Activated CD4-positive, CD25-positive, alpha-beta regulatory T cell treated with anti-CD3 and anti-CD28 coated beads, Interleukin-2, amount 50 U/mL, for 24 hours (primary cell): Measurements from ENCODE around the gene KCNK15.
"Not testable (repeated sequence)": the region's sequence is repeated elsewhere in the genome, so short reads cannot be mapped to it uniquely, and the experiment has no call there.

ENCODE experiments used
- ATAC-seq, 2 donors: fragments of 150-1000 bp; cut with Tn5 transposase; one replicate each; pipeline ENCODE4 v1.10.0; 2021; ENCODE audit warnings: mild to moderate bottlenecking in 1 of 2, moderate library complexity in 1 of 2

Gene KCNK15

DNA sequence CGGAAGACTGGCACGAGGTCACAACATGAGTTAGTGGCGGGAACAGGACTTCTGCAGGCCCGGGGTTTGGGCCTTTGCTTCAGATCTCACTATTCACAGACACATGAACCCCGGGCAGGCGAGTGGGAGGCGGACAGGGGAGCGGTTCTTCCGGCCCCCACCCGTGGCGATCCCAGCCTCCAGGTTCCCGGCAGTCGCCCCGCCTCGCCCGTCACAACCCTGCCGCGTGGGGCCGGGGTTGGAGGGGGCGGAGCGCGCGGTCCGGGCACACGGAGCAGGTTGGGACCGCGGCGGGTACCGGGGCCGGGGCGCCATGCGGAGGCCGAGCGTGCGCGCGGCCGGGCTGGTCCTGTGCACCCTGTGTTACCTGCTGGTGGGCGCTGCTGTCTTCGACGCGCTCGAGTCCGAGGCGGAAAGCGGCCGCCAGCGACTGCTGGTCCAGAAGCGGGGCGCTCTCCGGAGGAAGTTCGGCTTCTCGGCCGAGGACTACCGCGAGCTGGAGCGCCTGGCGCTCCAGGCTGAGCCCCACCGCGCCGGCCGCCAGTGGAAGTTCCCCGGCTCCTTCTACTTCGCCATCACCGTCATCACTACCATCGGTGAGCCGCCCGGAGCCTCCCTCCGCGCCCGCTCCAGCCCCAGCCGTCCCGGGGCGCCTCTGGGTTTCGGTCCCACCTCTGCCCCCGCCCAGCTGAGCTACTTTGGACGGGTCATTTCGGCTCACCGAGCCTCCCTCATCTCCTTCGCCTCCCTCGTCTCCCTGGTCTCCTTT, at the start of gene KCNK15:
Gene KCNK15, plus strand, starts transcription at position 268 of the 769 bp plus-strand sequence. Its CDS starts 46 bp downstream, at position 314.
- ATAC-seq: peak; percentile 52 to 72

GRCh38 chr20:44696315-44696714, 49.4 kb upstream of the KCNK15 start:
- no peak for ATAC-seq

GRCh38 chr20:44697041-44697440, 48.6 kb upstream of the KCNK15 start:
- ATAC-seq: not testable (repeated sequence)

DNA sequence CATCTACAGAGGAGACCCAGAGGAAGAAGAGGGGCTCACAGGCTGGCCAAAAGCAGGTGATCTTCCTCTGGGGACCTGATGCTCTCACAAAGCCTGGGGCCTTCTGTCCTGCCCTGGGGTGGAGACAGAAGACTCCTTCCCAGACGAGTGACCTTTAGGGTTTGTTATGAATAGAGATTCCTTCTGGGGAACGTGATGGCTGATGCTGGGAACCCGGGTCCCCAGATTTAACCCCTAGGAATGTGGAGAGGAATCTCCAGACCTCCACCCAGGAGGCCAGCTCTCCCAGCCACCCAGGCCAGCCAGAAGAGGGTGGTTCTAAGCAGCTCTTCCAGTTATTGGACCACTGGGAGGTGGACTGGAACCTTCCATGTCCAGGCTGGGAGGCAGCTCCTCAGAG, 47.3 kb upstream of the KCNK15 start:
- ATAC-seq: no peak

- no peak for ATAC-seq
These were observed 45.4 kb upstream of the KCNK15 start for GRCh38 chr20:44700306-44700705.

DNA sequence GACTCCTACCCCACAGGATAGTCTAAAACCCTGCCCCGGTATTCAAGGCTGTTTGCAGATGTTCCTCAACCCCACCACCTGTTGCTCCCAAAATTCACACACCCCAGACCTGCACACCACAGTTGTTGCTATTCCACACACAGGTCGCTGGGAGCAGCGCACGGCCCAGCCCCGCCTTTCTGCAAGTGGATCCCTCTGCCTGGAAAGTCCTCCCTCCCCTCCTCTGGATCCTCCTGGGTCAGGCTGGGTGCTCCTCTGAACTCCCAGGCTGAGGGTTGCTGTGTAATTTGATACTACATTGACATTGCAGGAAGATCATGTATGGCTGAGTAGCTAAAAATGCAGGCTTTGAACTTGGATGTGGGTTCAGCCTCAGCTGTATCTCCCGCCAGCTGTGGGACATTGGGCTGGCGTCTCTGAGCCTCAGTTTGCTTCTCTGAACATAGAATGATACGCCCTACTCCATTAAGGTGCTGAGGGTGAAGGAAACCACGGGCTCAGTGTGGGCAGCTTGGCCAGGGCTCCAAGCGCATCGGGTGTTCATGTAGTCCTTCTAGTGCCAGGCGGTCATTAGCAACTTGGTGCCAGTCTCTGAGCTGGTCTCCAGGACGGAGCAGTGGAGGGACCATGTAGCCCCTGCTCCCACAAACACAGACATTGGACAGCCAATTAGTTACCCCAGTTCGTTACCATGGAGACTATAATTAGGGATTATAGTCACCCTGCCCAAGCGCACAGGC, 44.4 kb upstream of the KCNK15 start:
- no peak for ATAC-seq

GRCh38 chr20:44701858-44702256, 43.8 kb upstream of the KCNK15 start:
- ATAC-seq: no peak

DNA sequence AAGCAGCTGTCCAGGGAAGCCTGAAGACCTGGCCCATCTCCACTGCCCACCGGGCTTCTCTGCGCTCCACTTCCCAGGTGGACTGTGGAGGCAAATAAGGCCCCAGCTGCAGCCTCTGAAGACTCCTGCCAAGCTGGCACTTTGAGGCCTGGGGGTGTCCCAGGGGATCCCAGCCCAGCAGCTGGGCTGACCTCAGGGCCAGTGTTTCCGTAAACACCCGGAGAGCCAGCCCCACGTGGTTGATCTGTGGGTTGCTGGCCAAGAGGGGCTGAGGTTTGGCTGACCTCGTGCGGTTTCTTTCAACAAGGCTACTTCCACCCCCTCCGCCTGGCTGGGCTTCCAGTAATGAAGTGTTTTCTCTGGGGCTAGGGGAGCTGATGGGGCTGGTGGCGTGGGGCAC, 42.9 kb upstream of the KCNK15 start:
- no peak for ATAC-seq

DNA sequence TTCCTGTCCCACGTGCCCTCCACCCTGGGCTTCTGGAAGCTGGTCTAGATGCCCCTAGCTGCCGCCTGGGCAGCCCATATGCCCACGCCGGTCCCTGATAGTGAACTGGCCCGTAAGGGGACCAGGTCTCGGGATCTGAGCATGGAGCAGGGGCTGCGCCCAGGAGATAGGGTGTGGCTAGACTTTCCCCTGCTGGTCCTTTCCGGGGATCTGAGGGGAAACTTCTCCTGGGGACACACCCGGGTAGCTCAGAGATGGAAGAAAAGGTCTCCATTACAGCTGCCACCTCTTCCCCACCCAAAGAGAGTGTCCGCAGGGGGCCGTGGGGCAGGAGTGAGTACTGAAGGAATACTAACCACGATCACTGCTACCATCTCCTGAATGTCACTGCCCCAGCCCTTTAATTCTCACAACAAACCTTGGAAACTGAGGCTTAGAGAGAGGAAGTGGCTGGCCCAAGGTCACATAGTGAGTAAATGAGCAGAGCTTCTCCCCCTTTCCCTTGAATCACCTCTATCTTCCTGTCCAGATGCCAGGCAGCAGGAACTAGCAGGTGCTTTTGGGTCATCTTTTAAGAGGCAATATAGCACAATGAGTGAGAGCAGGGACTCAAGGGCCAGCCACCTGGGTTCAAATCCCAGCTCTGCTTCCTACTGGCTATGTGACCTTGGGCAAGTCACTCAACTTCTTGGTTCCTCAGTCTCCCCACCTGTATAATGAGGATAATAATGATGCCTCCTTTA, 42.3 kb upstream of the KCNK15 start:
- ATAC-seq: no peak

GRCh38 chr20:44703956-44704488, 41.6 kb upstream of the KCNK15 start:
- ATAC-seq: no peak

DNA sequence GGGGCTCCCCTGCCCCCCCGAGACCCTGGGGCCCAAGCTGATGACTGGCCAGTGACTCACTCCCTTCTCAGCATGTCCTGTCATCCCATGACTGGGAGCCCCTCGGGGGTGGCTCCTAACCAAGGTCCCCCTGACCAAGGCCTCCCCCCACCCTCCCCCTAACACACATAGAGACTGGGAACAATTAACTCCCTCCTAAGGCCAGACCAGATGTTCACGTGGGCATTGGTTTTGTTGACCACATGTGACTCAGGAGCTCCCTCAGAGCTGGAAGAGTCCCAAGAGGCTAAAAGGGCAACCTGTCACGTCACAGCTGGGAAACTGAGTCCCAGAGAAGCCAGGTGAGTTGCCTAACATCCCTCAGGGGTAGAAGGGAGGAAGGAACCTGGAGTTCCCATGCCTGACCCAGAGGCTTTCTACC, 41.1 kb upstream of the KCNK15 start:
- no peak for ATAC-seq

DNA sequence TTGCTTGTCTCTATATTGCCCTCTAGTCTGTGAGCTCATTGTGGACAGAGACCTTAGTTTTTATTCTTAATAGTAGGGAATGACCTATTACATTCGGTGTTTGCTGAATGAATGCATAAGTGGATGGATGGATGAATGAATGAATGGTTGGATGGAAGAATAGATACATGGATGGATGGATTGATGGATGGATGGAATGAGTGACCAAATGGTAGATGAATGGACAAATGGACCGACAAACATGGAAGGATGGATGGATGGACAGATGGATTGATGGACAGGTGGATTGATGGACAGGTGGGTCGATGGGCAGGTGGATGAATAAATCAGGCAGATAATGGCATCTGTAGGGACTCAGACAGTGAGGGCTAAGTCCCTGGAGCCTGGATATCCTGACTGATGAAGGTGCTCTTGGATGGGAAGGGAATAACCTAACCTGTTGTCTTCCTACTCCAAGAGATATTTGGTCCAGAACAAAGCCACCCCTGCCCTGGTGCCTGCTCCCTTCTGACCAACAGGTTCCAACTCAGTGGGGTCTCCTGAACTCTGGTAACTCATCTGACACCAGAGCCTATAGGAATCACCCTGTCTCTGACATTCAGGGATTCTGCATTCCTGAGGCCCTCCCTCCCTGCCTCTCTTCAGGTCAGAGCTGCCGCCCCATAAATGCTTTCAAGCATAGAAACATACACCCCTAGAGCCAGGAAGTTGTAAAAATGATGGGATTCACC, 40.1 kb upstream of the KCNK15 start:
- ATAC-seq: no peak

DNA sequence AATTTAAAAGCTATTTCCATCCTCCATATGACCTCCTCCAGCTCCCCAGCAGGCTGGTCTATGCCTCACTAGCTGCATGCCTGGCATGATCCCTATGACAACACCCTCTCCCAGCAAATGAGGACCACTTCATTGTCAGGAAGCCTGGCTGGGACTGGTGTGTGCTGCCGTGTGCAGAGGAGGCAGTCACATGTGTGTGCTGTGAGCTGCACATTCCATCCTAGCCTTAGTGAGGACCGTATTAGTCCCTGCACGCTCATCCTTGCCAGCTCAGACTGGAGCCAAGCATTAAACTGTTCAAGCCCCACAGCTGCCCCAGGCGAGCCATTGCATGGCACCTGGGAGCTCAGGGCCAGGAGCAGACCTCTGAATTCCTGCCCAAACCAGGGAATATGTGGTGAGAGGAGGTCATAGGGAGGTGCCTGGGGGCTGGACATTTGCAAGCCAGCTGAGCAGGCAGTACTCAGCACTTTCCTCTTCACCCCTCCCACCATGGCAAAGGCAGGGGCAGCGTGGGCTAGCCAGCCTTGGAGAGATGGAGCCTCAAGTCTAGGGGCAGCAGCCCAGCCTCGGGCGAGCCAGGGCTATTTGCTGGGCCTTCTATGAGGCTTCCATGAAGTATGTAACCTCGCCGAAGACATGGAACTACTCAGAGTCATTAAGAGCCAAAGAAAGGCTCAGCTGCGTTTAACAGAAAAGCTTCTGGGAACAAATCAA, 39.2 kb upstream of the KCNK15 start:
- ATAC-seq: no peak

DNA sequence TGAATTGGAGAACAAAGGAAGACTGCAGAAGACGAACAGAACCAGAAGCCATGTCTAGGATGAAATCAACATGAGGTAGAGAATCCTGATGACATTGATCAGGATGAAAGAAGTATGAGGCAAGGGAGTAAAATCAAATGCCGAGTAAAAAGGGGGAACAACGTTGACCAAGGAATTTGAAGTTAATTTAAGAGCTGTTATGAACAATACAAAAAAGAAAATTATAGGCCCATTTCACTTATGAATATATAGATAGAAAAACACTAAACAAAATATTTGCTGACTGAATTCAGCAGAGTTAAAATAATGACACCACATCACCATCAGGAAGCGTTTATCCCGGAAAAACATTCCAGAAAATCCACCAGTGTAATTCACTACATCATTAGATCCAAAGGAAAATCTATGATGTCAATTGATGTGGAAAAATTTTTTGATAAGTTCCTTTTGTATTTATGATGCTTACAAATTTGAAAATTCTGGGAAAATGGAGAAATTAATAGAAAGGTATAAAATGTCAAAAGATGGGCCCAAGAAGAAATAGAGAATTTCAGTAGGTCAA, 38.6 kb upstream of the KCNK15 start:
- no peak for ATAC-seq

- no peak for ATAC-seq
These were observed 36.3 kb upstream of the KCNK15 start for GRCh38 chr20:44709380-44709779.

DNA sequence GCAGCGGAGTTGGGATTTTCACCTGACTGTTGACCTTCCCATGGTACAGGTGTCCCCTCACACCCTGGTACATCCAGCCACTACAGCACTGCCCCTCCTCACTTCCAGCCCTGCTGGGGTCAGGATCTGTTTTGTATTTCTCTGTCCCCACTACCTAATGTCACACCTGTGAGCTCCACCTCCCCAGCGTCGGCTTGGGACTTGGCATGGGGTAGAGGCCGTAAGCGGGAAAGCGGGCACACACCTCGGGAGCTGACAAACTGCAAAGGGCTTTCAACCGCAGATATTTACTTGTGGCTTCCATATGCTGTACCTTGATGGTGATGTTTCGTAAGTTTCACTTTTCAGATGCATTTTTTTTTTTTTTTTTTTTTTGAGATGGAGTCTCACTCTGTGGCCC, 35.9 kb upstream of the KCNK15 start:
- ATAC-seq: no peak

- ATAC-seq: no peak
These were observed 34.4 kb upstream of the KCNK15 start for GRCh38 chr20:44711237-44711636.

DNA sequence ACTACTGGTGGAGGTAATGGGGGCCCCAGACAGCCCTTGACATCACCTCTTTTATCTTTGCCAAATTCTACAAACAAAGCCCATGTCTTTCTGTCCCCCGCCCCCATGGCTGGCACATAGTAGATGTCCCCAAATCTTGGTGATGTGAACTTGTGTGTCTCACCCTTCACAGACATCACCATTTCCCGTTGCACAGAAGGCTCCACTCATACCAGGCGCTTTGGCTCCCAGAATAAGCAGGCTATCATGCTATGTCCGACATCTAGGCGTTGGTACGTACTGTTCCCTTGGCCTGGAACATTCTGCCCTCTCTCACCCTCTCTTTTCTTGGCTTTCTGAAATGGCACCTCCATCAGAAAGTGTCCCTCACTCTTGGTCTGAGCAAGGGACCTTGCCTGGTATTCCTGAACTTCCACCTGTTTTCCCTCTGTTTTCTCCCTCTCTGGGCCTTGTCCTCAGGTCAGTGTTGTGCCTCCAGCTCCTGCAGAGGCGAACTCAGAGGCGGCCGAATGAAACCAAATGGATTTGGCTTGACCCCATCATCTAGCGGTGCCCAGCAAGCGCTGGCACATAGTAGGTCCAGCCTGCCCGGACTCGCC, 31.5 kb upstream of the KCNK15 start:
- ATAC-seq: no peak

DNA sequence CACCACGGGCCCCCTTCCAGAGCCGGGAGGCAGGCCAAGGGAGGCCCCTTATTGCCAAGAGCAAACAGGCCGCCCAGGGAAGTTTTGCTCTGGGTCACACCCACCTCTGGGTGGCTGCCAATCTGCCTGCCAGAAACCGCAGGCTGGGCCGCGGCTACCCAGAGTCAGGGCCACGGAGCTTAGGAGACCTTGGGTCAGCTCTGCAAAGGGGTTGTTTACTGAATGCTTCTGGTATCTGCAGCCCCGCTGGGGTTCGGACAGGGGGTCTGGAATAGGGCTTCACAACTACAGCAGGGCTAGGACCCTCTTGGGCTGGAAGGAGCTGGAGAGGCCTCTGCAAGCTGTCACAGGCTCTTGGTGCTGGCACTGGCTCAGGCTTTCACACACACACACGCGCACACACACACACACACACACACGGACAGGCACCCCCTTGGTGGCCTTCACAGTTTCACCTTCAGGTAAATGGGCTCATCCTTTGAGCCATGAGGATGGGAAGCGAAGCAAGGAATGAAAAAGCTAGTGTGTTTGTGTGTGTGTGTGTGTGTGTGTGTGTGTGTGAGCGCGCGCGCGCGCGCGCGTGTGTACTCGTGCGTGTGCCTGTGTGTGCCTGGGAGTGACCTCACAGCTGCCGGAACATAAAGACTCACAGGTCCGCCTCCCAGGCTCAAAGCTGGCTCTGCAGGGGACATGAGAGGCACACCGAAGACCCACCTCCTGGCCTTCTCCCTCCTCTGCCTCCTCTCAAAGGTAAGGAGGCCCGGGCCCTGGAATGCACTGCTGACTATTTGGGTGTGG, 30.8 kb upstream of the KCNK15 start, which contains the start of gene CCN5:
Gene CCN5, plus strand, starts transcription at position 669 of the 798 bp plus-strand sequence. Its CDS starts 22 bp downstream, at position 691.
- ATAC-seq: no peak
